ENCODE measurements around the gene MED14.

- TF ChIP-seq CTCF (IDR thresholded peaks at IDR 0.05; ENCODE audit: poor library complexity) (no peak), EZH2 (IDR thresholded peaks at IDR 0.05; ENCODE audit: borderline replicate concordance) (no peak), EZH2phosphoT487 (IDR thresholded peaks at IDR 0.05; ENCODE audit: low read depth, severe bottlenecking, unreplicated experiment) (no peak)
These were observed 12.4 kb downstream of the MED14 start for GRCh38 chrX:40722930-40723329.
